A549 treated with ZK216348 at 1 μM for 4 hours (cell line): ENCODE data around the gene TPRG1. TPM values are rescaled to one million over a fixed set of nuclear protein-coding genes. Genes with fewer than 3 reads are reported as not detected.

Source experiments
- total RNA-seq: library from RNA; stranded (reverse); fragments of 200-300 nt; extraction: Qiagen RNA extraction; gene quantifications from 5 replicates; pipeline ENCODE4 v1.2.3, GENCODE V29; 2022; ENCODE audit warnings: low read depth

The TPRG1 gene, protein sequence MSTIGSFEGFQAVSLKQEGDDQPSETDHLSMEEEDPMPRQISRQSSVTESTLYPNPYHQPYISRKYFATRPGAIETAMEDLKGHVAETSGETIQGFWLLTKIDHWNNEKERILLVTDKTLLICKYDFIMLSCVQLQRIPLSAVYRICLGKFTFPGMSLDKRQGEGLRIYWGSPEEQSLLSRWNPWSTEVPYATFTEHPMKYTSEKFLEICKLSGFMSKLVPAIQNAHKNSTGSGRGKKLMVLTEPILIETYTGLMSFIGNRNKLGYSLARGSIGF
- total RNA-seq = 0.09 to 0.40 TPM (median 0.25 TPM) in 4 of 5 replicates, not detected in the other

DNA sequence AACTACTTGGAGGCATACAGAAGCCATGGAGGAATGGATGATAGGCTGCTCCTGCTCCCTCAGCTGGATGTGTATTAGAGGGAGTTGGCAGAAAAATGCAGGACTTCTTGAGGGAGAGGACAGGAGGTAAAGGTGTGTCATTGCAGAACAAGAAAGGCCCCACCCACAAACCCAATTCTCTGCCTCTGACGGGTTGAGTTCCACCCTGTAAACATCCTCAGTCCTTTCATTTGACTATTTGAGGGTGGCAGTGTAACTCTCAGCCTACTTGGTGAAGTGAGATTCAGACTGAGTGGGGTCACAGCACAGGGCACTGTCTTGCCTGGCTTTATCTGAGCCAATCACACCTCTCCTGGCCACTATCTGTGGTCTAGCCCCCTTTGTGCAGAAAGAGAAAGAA is at the start of gene TPRG1:
Gene TPRG1, plus strand, starts transcription at position 265 of the 400 bp plus-strand sequence. CDS start 35,414 bp downstream, outside the sequence.

